HG03045 (cell line): ENCODE data around the gene PRICKLE1.
A peak's percentile ranks its signal among the peaks of the same experiment; 100 is the strongest.

ENCODE experiments used
- ATAC-seq: cut with Tn5 transposase; IDR thresholded peaks from one replicate; pipeline ENCODE4 v1.9.1; 2021; ENCODE audit warnings: mild to moderate bottlenecking, moderate library complexity; ENCODE audit not compliant: unreplicated experiment

PRICKLE1 gene

DNA sequence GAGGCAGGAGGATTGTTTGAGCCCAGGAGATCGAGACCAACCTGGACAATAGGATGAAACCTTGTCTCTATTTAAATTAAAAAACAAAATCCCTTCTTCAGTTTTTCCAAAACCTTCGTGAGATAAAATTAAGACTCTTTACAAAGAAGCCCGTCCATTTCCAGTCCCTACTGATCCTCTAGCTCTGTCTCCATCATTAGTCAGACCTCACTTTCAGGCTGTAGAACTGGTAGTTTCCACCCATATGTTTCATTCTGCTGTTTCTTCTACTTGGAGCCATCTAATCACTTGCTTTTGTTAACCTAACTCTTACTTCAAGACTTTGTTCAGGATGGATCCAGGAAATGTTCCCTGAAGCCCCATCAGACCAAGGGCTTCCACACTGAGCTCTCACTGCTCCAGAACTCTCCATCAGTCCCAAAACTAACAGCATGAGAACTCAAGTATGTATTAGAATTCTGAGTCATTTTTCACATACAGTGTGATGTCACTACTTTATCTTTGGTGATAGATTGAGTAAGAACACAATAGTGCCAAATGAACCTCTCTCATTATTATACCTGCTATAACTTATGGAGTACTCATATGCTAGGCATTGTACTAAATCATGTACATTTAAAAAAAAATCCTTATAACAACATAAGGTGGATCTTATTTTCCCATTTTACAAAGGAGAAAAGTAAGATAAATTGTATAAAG is 90.8 kb downstream of the PRICKLE1 start:
- ATAC-seq, result no peak

DNA sequence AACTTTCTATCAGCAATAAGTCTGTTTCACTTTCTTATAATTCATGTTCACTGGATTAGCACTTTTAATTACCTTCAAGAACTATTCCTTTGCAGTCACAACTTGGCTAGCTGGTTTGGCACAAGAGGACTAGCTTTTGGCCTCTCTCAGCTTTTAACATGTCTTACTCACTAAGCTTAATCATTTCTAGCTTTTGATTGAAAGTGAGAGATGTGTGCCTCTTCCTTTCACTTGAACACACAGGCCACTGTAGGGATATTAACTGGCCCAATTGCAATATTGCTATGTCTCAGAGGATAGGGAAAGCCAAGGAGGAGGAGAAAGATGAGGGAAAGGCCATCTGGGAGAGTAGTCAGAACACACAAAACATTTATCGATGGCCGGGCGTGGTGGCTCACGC is 92.7 kb downstream of the PRICKLE1 start:
- no peak for ATAC-seq

DNA sequence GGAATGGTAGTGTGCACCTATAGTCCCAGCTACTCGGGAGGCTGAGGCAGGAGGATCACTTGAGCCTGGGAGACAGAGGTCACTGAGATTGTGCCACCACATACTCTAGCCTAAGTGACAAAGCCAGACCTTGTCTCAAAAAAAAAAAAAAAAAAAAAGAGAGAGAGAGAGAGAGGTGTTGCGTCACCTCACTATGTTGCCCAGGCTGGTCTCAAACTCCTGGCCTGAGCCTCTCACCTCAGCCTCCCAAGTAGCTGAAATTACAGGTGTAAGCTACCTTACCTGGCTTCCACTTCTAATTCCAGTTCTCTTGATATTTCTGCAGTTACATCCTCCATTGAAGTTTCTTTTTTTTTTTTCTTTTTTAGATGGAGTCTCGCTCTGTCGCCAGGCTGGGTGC is 94.3 kb downstream of the PRICKLE1 start:
- no peak for ATAC-seq

DNA sequence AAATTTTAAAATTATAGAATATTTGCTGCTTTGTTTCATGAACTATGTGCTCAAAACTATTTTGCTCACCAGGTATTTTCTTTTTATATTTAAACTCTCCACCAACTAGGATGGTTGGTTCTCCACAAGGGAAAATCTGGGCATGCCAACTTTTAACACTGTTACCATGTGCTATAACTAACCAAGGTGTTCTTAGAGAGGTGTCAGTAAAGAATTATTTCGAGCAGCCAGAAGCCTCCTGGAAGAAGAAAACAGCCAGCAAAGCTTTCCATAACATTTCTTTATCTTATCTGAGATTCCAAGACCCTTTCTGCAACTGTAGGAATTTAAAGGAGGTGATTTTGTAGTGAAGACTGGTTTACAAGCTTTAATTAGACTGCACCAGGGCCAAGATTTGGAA is 97.3 kb downstream of the PRICKLE1 start:
- no peak for ATAC-seq

DNA sequence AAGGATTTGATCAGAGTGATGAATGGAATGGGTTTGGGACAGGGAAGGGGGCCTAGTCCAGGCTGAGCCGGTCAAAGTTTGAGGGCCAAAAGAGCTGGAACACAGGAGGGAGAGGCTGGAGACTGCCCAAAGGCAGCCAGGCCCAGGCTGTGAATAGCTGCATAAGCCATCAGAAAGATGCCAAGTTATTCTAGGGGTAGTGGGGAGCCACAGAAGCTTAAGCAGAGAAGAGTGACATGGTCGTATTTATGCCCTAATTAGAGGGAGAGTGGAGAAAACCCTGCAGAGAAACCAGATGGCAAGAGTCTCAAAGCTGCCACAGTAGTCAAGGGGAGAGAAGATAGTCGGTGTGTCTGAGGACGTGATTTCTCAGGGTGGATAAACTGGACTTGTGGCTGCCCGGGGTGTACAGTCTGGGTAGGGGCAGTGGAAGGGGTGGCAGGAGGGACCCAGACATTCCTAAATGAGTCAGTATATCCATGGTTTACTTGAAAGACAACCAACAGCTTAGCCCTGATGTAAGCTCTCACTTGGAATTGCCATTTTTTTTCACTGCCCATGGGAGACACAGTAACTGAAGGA is 99.2 kb downstream of the PRICKLE1 start:
- ATAC-seq, result no peak

DNA sequence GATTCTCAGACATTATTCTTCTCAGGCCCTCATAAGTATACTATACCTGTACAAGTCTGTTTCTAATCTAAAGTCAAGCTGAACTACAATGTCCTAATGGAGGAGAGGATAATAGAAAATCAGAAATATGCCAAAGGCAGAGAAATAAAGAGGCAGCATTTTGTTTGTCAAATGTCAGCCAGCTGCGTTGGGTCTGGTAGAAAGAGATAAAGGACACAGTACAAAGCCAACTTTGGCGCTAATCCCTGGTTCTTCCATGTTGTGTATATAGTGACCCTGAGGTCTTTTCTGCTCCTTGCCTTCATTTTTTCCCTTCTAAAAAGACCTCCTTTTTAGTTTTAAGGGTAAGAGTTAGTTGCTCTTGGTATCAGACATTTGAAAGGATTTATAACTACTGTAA is 103.1 kb downstream of the PRICKLE1 start:
- no peak for ATAC-seq

DNA sequence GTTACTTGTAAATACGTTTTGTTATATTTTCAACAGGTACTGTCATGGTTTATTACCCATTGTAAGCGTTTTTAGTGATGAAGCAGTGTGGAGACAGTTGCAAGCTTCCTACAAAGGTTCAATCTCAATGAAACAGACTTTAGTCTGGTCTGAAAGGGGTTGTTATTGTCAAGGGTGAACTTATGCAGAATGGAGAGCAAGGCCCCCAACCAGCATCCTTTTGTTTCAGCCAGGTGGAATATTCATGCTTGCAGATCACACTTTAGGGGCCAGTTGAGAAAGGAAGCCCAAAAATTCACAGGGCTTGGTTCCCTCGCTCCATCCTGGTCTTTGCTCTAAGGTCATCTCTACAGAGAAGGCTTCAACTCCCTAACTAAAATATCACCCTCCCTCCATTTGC is 103.7 kb downstream of the PRICKLE1 start:
- ATAC-seq, result no peak

DNA sequence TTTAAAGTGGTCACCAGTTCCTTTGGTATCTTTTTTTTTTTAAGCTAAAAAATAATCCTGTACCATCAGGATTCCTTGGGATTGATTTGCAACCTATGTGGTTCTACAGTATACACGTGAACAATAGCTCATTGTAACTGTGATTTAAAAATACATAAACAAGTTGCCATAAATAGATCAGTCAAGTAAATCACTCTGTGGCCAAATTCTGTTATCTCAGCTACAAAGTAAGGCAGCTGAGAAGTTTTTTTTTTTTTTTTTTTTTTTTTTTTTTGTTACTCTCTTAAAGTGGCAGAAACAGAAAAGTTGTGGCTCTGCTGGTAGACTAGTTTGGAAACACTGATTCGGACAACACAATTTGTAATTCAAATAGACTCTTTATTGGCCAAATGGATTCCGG is 104.5 kb downstream of the PRICKLE1 start:
- ATAC-seq, result no peak

DNA sequence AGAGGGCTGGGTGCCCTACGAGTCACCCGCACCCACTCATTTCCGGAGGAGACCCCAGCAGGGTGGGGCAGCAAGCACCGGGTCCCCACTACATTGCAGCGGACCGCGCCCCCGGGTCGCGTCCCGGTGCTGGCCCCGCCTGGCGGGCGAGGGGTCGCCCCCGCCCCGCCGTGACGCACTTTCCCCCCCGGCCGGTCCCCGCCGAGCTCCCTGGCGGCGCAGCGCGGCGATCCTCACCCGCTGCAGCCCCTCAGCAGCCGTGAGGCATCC is 106.1 kb downstream of the PRICKLE1 start:
- ATAC-seq, result peak; percentile 42

DNA sequence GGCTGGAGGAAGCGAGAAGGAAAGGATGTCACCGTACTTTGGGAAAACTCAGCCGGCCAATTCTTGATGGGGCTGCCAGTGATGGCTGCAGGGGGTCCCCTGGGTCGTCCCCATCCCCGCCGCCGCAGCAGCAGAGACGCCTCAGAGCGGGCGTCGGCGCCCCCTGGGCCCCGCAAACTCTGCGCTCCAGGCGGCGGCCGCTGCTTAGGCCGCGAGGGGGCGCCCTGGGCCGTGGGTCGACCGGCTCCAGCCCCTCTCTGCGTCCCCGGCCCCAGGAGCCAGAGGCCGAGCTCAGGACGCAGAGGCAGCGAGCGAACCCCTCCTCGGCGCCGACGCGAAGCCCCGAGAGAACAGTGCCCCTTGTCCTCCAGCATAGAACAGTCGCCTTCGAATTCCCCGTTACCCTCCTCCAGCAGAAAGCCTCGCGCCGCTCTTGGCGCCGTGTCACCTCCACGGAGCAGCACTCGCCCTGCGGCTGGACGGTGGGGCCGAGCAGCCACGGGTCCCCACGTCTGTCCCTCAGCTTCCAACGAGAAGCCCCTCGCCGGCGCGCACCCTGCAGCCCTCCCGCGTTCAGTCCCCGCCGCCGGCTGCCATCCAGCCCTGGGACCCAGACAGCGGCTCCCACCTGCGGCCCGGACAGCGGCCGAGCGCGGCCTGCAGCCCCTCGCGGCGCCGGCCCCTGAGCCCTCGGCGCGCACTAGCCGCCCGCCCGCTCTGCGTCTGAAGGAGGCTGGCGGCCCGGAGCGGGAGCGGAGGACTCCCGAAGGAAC is 106.6 kb downstream of the PRICKLE1 start:
- peak; percentile 80 for ATAC-seq

DNA sequence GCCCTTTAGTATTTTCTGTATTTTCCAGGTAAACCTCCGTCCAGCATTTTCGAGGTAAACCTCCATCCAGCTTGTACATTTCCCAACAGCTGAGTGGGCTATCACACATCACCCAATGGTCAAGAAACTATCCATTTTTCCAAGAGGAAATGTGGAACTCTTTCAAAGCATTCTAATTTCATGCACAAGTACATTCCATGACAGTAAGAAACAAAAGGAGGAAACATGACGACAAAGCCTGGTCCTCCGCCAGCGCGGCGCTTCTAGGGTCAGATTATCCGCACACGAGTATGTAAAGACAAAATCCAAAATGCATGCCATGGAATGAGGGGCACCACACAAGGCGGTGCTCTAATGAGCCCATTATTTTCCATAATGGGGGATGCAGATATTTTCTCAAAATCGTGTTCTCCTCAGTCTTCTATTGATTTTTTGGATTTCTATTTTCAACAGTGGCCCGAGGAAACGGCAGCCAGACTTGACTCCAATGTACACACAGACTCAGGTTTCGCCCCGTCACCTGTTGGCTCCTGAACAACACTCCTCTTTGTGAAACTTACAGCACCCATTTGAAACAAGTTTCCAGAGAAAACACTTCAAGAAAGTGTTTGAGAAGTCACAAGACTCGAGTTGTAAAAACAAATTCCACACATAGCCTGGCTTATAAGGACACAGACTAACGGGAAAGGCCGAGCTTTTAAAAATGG is 107.4 kb downstream of the PRICKLE1 start:
- ATAC-seq, result no peak

DNA sequence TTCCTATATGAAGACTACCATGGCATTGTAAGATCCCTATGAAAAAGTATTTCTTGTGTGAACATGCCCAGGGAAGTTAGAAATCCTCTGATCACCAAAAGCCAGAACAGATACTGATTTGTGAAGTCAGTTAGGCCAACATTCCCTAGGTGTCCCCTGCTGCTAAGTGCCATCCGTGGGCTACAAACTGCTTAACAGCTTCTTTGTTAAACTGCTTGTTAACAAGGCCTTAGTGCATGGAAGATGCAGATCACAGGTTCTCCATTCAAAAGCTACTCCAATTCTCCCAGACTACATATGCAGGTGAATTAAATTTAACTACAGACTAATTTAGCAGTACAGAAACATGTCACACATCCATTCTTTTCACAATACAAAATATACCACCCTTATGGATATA is 108.2 kb downstream of the PRICKLE1 start:
- no peak for ATAC-seq

DNA sequence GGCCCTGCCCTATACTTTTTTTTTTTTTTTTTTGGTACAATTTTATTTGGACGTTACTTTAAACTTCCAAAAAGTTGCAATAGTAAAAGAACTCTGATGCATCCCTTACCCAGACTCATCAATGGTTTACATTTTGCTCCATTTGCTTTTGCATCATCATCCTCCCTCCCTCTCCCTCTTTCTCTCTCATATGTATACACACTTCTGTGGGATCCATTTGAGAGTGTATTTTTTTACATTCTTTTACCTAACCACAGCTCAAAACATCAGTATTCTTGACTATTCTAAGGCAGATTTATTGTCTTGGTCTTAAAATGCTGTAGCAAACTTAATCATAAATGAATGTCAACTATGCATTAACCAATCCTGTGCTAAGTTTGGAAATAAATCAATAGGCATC is 111.6 kb downstream of the PRICKLE1 start:
- no peak for ATAC-seq

DNA sequence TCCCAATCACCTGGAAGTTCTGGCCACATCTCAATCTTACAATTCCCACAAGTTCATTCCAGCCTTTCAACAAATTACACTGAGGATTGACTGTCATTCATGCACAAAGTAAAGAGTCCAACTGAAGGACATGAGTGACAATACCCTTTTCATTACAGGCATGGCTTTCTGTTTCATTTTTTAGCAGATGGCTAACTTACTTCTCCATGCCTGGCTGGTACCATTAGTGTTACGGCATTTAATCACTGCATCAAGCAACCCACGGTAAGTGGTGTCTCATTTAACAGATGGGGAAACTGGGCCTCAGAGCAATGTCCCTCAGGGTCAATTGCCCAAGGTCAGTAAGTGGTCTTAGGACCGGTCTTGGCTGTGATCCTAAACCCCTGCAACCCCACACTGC is 114.4 kb downstream of the PRICKLE1 start:
- ATAC-seq, result peak; percentile 61

DNA sequence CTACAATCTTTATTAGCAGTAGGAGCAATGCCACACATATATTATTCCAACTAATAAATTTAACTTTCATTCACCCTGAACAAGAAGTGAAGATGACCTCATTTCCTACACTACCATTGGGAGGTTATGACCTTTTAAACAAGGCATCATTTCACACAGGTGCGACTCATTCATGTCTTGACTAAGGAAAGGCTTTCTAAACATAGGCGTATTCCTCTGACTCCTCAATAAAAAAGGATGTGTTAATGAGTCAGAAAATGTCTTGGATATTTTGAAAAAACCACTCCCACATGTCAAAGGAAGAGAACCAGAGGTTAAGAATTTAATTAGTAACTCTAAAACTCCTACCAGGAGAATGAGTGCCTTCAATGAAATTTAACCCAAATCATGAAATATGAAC is 115.2 kb downstream of the PRICKLE1 start:
- no peak for ATAC-seq

DNA sequence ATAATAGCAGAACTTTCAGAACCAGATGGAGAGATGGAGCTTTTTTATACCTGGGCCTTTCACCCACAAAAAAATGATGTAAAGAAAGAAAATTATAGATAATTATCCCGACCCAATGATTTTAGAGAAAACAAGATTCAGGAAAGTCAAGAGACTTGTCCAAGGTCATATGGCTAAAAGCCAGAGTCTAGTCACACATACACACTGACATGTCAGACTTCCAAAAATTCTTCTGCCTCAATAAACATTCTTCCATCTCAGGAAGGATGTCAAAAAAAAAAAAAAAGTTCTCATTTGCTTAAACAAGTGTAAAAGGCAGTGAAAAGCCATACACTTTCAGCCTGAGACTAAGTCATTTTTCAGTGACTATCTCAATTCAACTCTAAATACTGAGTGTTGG is 116.0 kb downstream of the PRICKLE1 start:
- no peak for ATAC-seq

DNA sequence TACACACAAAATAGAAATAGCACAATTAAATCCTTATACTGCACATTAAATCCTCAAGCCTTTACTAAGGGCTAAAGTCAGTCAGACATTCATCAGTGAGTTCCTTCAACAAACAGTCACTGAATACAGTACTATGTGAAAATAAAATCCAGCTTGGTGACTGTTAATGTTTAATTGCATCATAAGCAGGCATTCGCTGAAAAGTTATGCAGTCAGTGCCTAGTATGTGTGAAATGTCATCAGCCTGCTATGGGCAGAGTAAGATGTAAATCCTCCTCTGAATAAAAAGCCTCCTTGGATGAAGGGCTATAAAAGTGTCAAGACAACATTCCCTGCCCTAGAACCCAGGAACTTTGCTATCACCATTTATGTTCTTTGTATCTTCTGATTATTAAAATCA is 116.4 kb downstream of the PRICKLE1 start:
- no peak for ATAC-seq

DNA sequence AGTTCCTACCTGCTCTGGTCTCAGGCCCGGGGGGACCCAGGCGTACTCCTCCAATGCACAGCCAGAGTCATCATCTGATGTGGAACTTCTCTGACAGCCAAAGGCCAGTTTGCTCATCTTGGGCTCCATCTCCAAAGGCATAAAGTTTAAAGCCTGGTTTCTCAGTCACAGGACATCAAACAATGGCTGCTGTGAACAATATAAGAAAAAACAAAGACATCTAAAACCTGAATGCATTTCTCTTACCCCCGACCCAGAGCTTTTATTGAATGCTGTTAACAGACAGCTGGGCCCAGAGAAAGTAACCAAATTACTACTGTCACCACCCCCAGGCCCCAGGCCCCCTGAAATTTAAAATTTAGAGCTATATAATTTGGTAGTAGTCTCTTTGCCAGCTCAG is 117.2 kb downstream of the PRICKLE1 start:
- no peak for ATAC-seq

DNA sequence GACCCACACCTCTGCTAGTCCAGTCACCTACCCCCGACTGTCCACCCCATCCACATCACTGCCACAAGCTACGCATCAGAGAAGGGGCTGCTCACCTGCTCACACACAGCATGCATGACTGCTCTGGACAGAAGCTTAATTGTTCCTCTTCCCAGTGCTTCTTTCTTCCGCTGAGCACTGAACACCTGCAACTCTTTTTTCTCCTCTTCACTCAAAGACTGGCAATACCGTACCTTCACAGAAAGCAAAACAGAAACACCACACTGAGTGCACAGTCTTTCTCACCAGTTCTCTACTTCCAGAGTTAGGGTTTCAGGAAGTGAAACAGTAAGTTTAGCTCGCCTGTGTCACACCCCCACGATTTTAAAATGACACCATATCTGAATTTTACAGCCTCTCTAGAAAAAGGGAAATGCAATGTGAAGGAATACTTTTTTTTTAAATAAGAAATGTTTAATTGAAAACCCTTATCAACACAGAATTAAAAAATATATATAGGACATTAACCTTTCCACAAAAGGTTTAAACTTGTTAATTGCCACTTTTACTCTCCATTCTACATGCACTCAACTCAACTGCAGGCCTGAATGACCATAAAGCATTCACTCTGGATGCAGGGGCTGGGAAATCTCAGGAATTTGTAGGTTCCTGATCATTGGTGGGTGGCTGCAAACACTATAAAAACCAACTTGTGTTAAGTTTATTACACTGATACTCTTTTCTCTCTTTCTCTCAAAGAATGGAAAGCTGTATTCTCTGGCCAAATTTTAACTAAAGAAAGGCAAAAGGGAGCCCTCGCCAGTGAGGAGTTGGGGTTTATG is 120.0 kb downstream of the PRICKLE1 start:
- ATAC-seq, result peak; percentile 97

DNA sequence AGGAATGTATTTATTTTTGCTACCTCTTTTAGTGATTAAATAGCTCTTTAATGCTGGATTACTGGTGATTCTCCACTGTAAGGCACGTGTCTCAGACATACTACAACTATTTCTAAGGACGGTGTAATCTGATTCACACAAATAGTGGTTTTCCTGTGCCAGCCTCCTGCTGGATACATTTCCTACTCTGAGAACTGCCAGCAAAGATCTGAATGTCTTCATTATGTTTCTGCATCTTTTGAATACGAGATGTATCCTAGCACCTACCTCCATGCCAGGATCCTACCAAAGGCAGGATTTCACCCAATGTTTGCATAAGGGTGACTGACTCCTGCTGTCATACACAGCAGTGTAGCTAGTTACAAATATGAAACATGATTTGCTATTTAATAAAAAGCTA is 120.6 kb downstream of the PRICKLE1 start:
- ATAC-seq, result peak; percentile 1

DNA sequence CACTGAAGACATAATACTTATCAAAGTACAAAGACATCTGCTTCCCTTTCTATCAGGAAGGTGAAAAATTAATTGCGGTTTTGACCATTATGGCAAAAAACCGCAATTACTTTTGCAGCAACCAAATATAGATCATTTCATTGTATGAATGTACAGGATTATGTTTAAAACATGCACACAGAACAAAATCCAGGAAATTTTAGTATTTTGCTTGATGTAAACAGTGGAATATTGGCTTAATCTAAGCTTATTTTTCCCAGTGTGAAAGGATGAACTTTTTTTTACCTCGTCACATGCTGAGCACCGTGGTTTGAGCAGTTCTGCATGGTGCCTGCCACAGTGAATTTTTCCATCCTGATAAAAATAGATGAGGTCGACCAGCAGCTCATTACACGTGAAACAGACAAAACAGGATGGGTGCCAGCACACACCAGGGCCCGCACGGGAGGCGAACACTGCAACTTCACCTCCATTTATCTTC is 121.2 kb downstream of the PRICKLE1 start:
- ATAC-seq, result no peak
